Kidney epithelial cell (primary cell): ENCODE results near the gene TFAP2E. TPM values are rescaled to one million over a fixed set of nuclear protein-coding genes. Genes with fewer than 3 reads are reported as not detected.

Experiments used
- DNase-seq: peaks from one replicate; pipeline ENCODE4 v3.0.0-alpha.2; 2010; ENCODE audit warnings: low read depth
- H3K27me3 ChIP-seq: 2 replicates; pipeline ENCODE4 v1.6.0; 2011; ENCODE audit warnings: low read length; ENCODE audit not compliant: control insufficient read depth, insufficient read depth
- H3K36me3 ChIP-seq: 2 replicates; pipeline ENCODE4 v1.5.1; 2011; ENCODE audit warnings: low read length; ENCODE audit not compliant: control insufficient read depth, insufficient read depth
- H3K4me3 ChIP-seq: 2 replicates; pipeline ENCODE4 v1.5.1; 2011; ENCODE audit warnings: low read depth, mild to moderate bottlenecking, control low read depth, low read length
- total RNA-seq: library from RNA; depleted of rRNA; stranded (reverse); fragments of >200 nt; gene quantifications from 2 replicates; pipeline ENCODE4 v1.2.3, GENCODE V29; 2015
- TF ChIP-seq, protein P1 (sequence below): IDR thresholded peaks from 2 replicates; pipeline ENCODE4 v1.5.1; 2011; ENCODE audit warnings: mild to moderate bottlenecking, moderate library complexity, low read length, control low read depth, inconsistent platforms; ENCODE audit not compliant: insufficient read depth, poor library complexity, severe bottlenecking

TFAP2E gene
- total RNA-seq, 1 donor from 2014 or later = 0.67 TPM

DNA sequence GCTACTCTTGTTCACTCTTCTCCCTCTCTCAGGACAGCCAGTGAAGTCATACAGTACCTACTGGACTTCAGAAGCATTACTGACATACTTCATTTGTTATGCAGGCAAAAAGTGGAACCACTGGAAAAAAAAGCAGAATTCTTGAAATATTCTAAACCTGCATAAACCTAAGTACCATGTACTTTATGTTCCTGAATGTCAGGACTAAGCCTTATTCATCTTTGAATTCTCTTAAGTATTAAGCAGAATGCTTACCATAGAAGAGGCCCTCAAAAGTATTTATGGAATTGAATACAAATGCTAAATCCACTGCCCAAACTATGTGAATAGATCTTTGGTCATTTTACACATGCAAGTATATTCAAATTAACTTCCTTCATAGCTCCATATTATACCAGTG is 60.4 kb downstream of the TFAP2E start:
- no peaks in the 10 kb centered on the region for H3K27me3 ChIP-seq
- H3K36me3 ChIP-seq = peaks cover 1% of the 10 kb centered on the region
- H3K4me3 ChIP-seq = no peak overlapping the region
- TF ChIP-seq, protein P1, sequence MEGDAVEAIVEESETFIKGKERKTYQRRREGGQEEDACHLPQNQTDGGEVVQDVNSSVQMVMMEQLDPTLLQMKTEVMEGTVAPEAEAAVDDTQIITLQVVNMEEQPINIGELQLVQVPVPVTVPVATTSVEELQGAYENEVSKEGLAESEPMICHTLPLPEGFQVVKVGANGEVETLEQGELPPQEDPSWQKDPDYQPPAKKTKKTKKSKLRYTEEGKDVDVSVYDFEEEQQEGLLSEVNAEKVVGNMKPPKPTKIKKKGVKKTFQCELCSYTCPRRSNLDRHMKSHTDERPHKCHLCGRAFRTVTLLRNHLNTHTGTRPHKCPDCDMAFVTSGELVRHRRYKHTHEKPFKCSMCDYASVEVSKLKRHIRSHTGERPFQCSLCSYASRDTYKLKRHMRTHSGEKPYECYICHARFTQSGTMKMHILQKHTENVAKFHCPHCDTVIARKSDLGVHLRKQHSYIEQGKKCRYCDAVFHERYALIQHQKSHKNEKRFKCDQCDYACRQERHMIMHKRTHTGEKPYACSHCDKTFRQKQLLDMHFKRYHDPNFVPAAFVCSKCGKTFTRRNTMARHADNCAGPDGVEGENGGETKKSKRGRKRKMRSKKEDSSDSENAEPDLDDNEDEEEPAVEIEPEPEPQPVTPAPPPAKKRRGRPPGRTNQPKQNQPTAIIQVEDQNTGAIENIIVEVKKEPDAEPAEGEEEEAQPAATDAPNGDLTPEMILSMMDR = no peak
- no peak for DNase-seq

DNA sequence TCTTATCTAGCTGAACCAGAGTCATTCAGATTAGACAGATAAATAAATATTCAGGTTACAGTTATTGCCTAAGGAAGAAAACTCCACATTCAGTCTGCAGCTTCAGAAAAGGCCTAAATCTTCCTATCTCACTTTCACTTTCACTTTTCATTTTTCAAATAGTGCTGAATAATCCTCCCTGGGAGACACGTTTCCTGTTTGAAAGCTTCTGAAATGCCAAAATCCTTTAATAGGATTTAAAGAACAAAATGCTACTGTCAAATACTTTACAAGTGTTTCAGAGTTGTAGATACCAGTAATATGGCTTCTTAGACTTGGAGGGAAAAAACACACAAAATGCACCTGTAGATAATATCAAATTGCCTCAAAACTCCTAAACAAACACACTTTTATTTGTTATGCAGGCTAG is 64.3 kb downstream of the TFAP2E start:
- peak overlapping the region; percentile 8 for H3K4me3 ChIP-seq
- peaks cover 1% of the 10 kb centered on the region for H3K36me3 ChIP-seq
- peak; percentile 18 for DNase-seq
- TF ChIP-seq, protein P1 = no peak
- no peaks in the 10 kb centered on the region for H3K27me3 ChIP-seq

DNA sequence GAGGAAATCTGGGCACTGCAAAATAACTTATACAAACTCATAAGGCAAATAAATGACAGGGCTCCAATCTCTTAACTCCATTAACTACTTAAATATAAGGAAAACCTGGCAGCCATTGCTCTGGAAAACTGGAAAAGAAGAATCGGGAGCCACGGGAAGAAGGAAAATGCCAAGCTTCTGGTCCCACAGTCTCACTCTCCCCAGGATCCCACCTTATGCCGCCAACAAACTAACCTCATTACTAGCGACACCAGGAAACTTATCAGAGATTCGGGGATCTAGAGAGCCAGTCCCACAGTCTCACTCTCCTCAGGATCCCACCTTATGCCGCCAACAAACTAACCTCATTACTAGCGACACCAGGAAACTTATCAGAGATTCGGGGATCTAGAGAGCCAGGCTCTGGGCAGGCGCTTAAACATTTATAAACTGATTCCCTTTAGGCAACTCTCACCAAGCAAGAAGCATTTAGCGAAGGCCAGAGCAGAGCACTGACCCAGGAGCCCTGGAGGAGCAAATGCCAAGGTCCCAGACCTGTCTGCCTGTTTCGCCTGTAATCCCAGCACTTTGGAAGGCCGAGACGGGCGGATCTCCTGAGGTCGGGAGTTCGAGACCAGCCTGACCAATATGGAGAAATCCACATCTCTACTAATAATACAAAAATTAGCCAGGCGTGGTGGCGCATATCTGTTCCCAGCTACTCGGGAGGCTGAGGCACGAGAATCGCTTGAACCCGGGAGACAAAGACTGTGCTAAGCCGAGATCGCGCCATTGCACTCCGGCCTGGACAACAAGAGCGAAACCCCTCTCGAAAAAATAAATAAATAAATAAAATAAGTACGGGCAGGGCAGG is 67.5 kb downstream of the TFAP2E start:
- H3K36me3 ChIP-seq = no peaks in the 10 kb centered on the region
- peaks cover 6% of the 10 kb centered on the region for H3K27me3 ChIP-seq
- no peak for DNase-seq
- peak overlapping the region; percentile 94 for H3K4me3 ChIP-seq
- TF ChIP-seq, protein P1 = no peak

DNA sequence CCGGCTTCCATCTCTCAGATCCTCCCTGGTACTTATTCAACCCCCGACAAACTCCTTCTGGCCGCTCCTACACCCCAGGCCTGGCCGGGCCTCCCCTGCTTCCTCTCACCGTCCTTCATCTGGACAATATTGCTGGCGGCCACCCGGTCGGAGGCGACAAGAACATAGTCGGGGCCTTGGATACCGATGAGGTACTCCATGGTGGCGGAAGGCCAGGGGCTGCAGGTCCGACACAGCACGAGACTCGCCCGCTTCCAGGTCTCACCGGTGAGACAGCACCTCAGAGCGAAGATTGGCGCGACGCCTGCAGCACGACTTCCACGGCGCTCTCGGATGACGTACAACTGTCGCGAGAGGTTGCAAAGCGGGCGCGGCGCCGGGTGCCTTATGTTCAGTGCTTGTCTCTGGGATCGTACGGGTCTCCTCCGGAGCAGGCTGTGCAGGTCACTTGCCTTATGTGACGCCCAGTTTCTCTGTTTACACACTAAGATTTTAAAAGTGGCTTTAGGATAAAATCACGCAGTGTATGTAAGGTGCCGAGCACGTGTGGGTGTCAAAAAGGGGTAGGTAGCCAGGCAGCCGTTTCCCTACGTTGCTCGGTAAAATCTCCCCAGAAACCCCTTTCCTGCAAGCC is 68.2 kb downstream of the TFAP2E start, which contains the start of gene PSMB2:
TSS of gene PSMB2 (minus strand) at position 294 of the 634 bp plus-strand sequence. CDS start at position 200, 94 bp downstream.
- TF ChIP-seq, protein P1 = no peak
- peak; percentile 83 for DNase-seq
- Histone ChIP-seq H3K4me3 (peak within 1 kb of the TSS; percentile 94), H3K27me3 (peaks cover 6% of the 10 kb centered on the region), H3K36me3 (no peaks in the 10 kb centered on the region)

DNA sequence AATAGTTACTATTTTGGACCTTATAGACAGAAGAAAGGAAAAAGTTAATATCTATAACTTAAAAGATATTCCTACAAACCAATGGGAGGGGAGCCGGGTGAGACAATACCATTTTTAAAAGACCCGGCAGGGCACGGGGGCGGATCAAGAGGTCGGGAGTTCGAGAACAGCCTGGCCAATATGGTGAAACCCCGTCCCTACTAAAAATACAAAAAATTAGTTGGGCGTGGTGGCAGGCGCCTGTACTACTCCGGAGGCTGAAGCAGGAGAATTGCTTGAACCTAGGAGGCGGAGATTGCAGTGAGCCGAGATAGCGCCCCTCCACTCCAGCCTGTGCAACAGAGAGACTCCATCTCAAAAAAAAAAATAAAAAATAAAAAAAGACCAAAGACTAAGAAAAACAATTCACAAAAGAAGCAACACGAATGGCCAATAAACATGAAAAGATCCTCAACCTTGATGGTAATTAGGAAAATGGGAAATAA is 69.4 kb downstream of the TFAP2E start:
- Histone ChIP-seq H3K4me3 (peak overlapping the region; percentile 94), H3K36me3 (no peaks in the 10 kb centered on the region), H3K27me3 (peaks cover 11% of the 10 kb centered on the region)
- TF ChIP-seq, protein P1 = no peak
- no peak for DNase-seq
